ENCODE measurements around the gene RTN1.

Gene RTN1

GRCh38 chr14:59846595-59846994 lies 24.0 kb downstream of the RTN1 start:
- H3K27ac ChIP-seq (replicated peaks), result no peak overlapping the region
- H3K4me3 ChIP-seq (replicated peaks; ENCODE audit: insufficient read depth, low read length), result no peak overlapping the region
- DNase-seq (ENCODE audit: low read depth in 1 of 2, low spot score in 1 of 2), result no peak
- peaks cover 13% of the 10 kb centered on the region for H3K27me3 ChIP-seq (ENCODE audit: insufficient read depth, poor library complexity, severe bottlenecking)
- no peak for TF ChIP-seq SPI1 (IDR thresholded peaks at IDR 0.05; ENCODE audit: borderline replicate concordance, low read depth)
- TF ChIP-seq, protein P1, sequence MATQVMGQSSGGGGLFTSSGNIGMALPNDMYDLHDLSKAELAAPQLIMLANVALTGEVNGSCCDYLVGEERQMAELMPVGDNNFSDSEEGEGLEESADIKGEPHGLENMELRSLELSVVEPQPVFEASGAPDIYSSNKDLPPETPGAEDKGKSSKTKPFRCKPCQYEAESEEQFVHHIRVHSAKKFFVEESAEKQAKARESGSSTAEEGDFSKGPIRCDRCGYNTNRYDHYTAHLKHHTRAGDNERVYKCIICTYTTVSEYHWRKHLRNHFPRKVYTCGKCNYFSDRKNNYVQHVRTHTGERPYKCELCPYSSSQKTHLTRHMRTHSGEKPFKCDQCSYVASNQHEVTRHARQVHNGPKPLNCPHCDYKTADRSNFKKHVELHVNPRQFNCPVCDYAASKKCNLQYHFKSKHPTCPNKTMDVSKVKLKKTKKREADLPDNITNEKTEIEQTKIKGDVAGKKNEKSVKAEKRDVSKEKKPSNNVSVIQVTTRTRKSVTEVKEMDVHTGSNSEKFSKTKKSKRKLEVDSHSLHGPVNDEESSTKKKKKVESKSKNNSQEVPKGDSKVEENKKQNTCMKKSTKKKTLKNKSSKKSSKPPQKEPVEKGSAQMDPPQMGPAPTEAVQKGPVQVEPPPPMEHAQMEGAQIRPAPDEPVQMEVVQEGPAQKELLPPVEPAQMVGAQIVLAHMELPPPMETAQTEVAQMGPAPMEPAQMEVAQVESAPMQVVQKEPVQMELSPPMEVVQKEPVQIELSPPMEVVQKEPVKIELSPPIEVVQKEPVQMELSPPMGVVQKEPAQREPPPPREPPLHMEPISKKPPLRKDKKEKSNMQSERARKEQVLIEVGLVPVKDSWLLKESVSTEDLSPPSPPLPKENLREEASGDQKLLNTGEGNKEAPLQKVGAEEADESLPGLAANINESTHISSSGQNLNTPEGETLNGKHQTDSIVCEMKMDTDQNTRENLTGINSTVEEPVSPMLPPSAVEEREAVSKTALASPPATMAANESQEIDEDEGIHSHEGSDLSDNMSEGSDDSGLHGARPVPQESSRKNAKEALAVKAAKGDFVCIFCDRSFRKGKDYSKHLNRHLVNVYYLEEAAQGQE (IDR thresholded peaks at IDR 0.05; ENCODE audit: insufficient replicate concordance, low read depth), result no peak
- TF ChIP-seq POLR2AphosphoS5 (IDR thresholded peaks at IDR 0.05; ENCODE audit: low read depth), result no peak
- no peak for TF ChIP-seq CTCF (IDR thresholded peaks at IDR 0.05; ENCODE audit: insufficient read depth, low read length)
- no peak for TF ChIP-seq GABPA (IDR thresholded peaks at IDR 0.05; ENCODE audit: low read depth)

- Histone ChIP-seq H3K27me3 (ENCODE audit: insufficient read depth, poor library complexity, severe bottlenecking) (peaks cover 13% of the 10 kb centered on the region), H3K27ac (replicated peaks) (no peak overlapping the region), H3K4me3 (replicated peaks; ENCODE audit: insufficient read depth, low read length) (no peak overlapping the region)
- DNase-seq (ENCODE audit: low read depth in 1 of 2, low spot score in 1 of 2), result no peak
- TF ChIP-seq POLR2AphosphoS5 (IDR thresholded peaks at IDR 0.05; ENCODE audit: low read depth) (no peak), CTCF (IDR thresholded peaks at IDR 0.05; ENCODE audit: insufficient read depth, low read length) (no peak)
Observed at GRCh38 chr14:59845245-59845644, 25.3 kb downstream of the RTN1 start.

GRCh38 chr14:59844186-59844812 lies 26.3 kb downstream of the RTN1 start:
- no peak for DNase-seq (ENCODE audit: low read depth in 1 of 2, low spot score in 1 of 2)

More at GRCh38 chr14:59844186-59844812, 26.3 kb downstream of the RTN1 start:
- Histone ChIP-seq H3K27ac (replicated peaks) (no peak overlapping the region), H3K4me3 (replicated peaks; ENCODE audit: insufficient read depth, low read length) (no peak overlapping the region), H3K27me3 (ENCODE audit: insufficient read depth, poor library complexity, severe bottlenecking) (peaks cover 13% of the 10 kb centered on the region)
- TF ChIP-seq, protein P1 (IDR thresholded peaks at IDR 0.05; ENCODE audit: insufficient replicate concordance, low read depth), result no peak
- no peak for TF ChIP-seq POLR2AphosphoS5 (IDR thresholded peaks at IDR 0.05; ENCODE audit: low read depth)
- TF ChIP-seq SPI1 (IDR thresholded peaks at IDR 0.05; ENCODE audit: borderline replicate concordance, low read depth), result no peak
- TF ChIP-seq CTCF (IDR thresholded peaks at IDR 0.05; ENCODE audit: insufficient read depth, low read length), result no peak
- no peak for TF ChIP-seq GABPA (IDR thresholded peaks at IDR 0.05; ENCODE audit: low read depth)

Measured in HL-60 (cell line).